GM12878 (cell line): Measurements from ENCODE around the gene EXOC4. TPM values are rescaled to one million over a fixed set of nuclear protein-coding genes. Genes with fewer than 3 reads are reported as not detected.
"Not testable (repeated sequence)": the region's sequence is repeated elsewhere in the genome, so short reads cannot be mapped to it uniquely, and the experiment has no call there.

Experiments
- ATAC-seq: fragments of 200-7000 bp; cut with Tn5 transposase; 3 replicates; pipeline ENCODE4 v1.9.1; 2020; ENCODE audit warnings: mild to moderate bottlenecking, moderate library complexity
- BruUV-seq: library from RNA; stranded (reverse); fragments of 400-500 nt; replicated peaks from 2 replicates; lab custom pipeline; 2021; lab: Mats Ljungman, UMichigan
- CTCF ChIA-PET: fragments of 300-600 bp; sonication (Branson Sonifier 250); formaldehyde crosslinking; extraction: SDS; loops from one replicate; lab custom pipeline; 2021; ENCODE audit warnings: inconsistent platforms; lab: Yijun Ruan, JAX
- POLR2A ChIA-PET: fragments of 350-600 bp; formaldehyde crosslinking; extraction: SDS; loops from one replicate; lab custom pipeline; 2021; ENCODE audit warnings: inconsistent platforms; lab: Charles Lee
- RAD21 ChIA-PET: fragments of 300-600 bp; sonication (Branson Sonifier 250); formaldehyde crosslinking; loops from one replicate; lab custom pipeline; 2023; ENCODE audit warnings: antibody characterized with exemption; ENCODE audit not compliant: unreplicated experiment; lab: Charles Lee
- SMC1A ChIA-PET: fragments of 300-600 bp; sonication (Branson Sonifier 250); formaldehyde crosslinking; loops from one replicate; lab custom pipeline; 2023; ENCODE audit not compliant: unreplicated experiment, uncharacterized antibody; lab: Charles Lee
- DNase-seq: peaks from one replicate; pipeline ENCODE4 v3.0.0-alpha.2; 2011; ENCODE audit warnings: low read depth, low spot score
- FAIRE-seq: peaks from 3 replicates; lab custom pipeline; 2011; peaks lifted over from hg19 to GRCh38; lab: Jason Lieb, UNC
- H2AFZ ChIP-seq: 2 replicates; pipeline ENCODE4 v1.6.0; 2011; ENCODE audit warnings: low read depth, low read length, control low read depth; ENCODE audit not compliant: control insufficient read depth
- H3K27ac ChIP-seq: 2 replicates; pipeline ENCODE4 v1.5.1; 2011; ENCODE audit warnings: control low read depth; ENCODE audit not compliant: control insufficient read depth, insufficient read depth
- H3K27me3 ChIP-seq, 2 experiments: replicated peaks in 1 of 2; 2 replicates each; pipeline versions ENCODE4 v1.6.0 to v1.6.1; 2011; ENCODE audit warnings: low read length in 1 of 2; ENCODE audit not compliant: control insufficient read depth in 2 of 2, insufficient read depth in 2 of 2
- H3K36me3 ChIP-seq, 2 experiments: 2 replicates each; pipeline ENCODE4 v1.5.1; 2011; ENCODE audit warnings: low read length in 1 of 2; ENCODE audit not compliant: control insufficient read depth in 2 of 2, insufficient read depth in 2 of 2
- H3K4me1 ChIP-seq: 2 replicates; pipeline ENCODE4 v1.6.1; 2011; ENCODE audit warnings: mild to moderate bottlenecking, low read length, moderate library complexity, mixed read lengths; ENCODE audit not compliant: control insufficient read depth, insufficient read depth
- H3K4me2 ChIP-seq: 2 replicates; pipeline ENCODE4 v1.6.0; 2011; ENCODE audit warnings: control low read depth; ENCODE audit not compliant: control insufficient read depth, insufficient read depth
- H3K4me3 ChIP-seq: fragments of 200-600 bp; sonication (generic); 2 replicates; pipeline ENCODE4 v1.5.1; 2016
- H3K79me2 ChIP-seq: 2 replicates; pipeline ENCODE4 v1.6.0; 2011; ENCODE audit warnings: low read length; ENCODE audit not compliant: control insufficient read depth, insufficient read depth
- H3K9ac ChIP-seq: 2 replicates; pipeline ENCODE4 v1.8.0; 2011; ENCODE audit warnings: low read length, control low read depth, mixed read lengths; ENCODE audit not compliant: control insufficient read depth, insufficient read depth
- H3K9me3 ChIP-seq: replicated peaks from 3 replicates; pipeline ENCODE4 v1.5.1; 2011; ENCODE audit warnings: mild to moderate bottlenecking, low read length; ENCODE audit not compliant: control insufficient read depth, insufficient read depth
- H4K20me1 ChIP-seq: 2 replicates; pipeline ENCODE4 v1.6.0; 2011; ENCODE audit not compliant: control insufficient read depth, insufficient read depth
- BCLAF1 ChIP-seq: fragments of 450-650 bp; IDR thresholded peaks from 2 replicates; pipeline ENCODE4 v1.6.1; 2017; ENCODE audit warnings: antibody characterized with exemption, mild to moderate bottlenecking, moderate library complexity
- EP300 ChIP-seq, 2 experiments: fragments of 150-350 bp in 1 of 2; IDR thresholded peaks; 2 replicates each; pipeline ENCODE4 v1.6.1; 2011 to 2012; ENCODE audit warnings: low read depth in 2 of 2, low read length in 2 of 2, borderline replicate concordance in 1 of 2, improper control_type of control experiment in 1 of 2, inconsistent platforms in 1 of 2; ENCODE audit not compliant: control insufficient read depth in 1 of 2
- FOS ChIP-seq: IDR thresholded peaks from 3 replicates; pipeline ENCODE4 v1.6.1; 2011; ENCODE audit warnings: borderline replicate concordance; ENCODE audit not compliant: insufficient read length; ENCODE audit errors: extremely low read depth
- KLF5 ChIP-seq: fragments of 450-650 bp; IDR thresholded peaks from 2 replicates; pipeline ENCODE4 v1.6.1; 2014; ENCODE audit warnings: mild to moderate bottlenecking; ENCODE audit not compliant: partially characterized antibody
- MEF2B ChIP-seq: fragments of 450-650 bp; IDR thresholded peaks from 2 replicates; pipeline ENCODE4 v1.6.1; 2018; ENCODE audit warnings: mild to moderate bottlenecking, moderate library complexity; ENCODE audit not compliant: partially characterized antibody, poor library complexity, severe bottlenecking
- MLLT1 ChIP-seq: fragments of 450-650 bp; IDR thresholded peaks from 2 replicates; pipeline ENCODE4 v1.6.1; 2016; ENCODE audit warnings: mild to moderate bottlenecking
- PML ChIP-seq: IDR thresholded peaks from 2 replicates; pipeline ENCODE4 v1.6.1; 2012; ENCODE audit warnings: low read length, inconsistent platforms
- RFX5 ChIP-seq: IDR thresholded peaks from 2 replicates; pipeline ENCODE4 v1.6.1; 2011; ENCODE audit warnings: low read depth, low read length, improper control_type of control experiment
- SMC3 ChIP-seq: IDR thresholded peaks from 2 replicates; pipeline ENCODE4 v1.6.1; 2011; ENCODE audit warnings: low read length, improper control_type of control experiment, borderline replicate concordance
- SPI1 ChIP-seq: IDR thresholded peaks from 2 replicates; pipeline ENCODE4 v1.6.1; 2011; ENCODE audit warnings: low read depth, mild to moderate bottlenecking, low read length, moderate library complexity, borderline replicate concordance; ENCODE audit not compliant: insufficient read depth
- YY1 ChIP-seq: IDR thresholded peaks from 2 replicates; pipeline ENCODE4 v1.6.1; 2011; ENCODE audit warnings: low read depth, mild to moderate bottlenecking, low read length
- ZBED1 ChIP-seq: IDR thresholded peaks from 2 replicates; pipeline ENCODE4 v1.6.1; 2016; ENCODE audit warnings: borderline replicate concordance
- ZNF622 ChIP-seq: fragments of 450-650 bp; IDR thresholded peaks from 2 replicates; pipeline ENCODE4 v1.6.1; 2017; ENCODE audit warnings: mild to moderate bottlenecking, inconsistent platforms
- WGBS: methylation state at CpG from one replicate; pipeline ENCODE4 v1.1.6; 2016; ENCODE audit warnings: low lambda C conversion rate; ENCODE audit not compliant: insufficient replicate concordance, insufficient coverage; ENCODE audit errors: missing lambda C conversion rate; 5-methylcytosine and 5-hydroxymethylcytosine counted together
- in situ Hi-C: fragments of 300-500 bp; cut with MboI; formaldehyde crosslinking; loops from 9 replicates; pipeline ENCODE4 v1.14.3; 2018; ENCODE audit warnings: mixed read lengths
- intact Hi-C: fragments of 100-400 bp; cut with micrococcal nuclease; formaldehyde crosslinking; loops from one replicate; pipeline ENCODE4 v1.14.2; 2022; ENCODE audit not compliant: unreplicated experiment
- polyA plus RNA-seq, 11 experiments: library from polyadenylated mRNA; depleted of rRNA in 4 of 11; unstranded in 6 of 11; stranded (reverse) in 5 of 11; fragments of >200 nt; fragmentation: Nextera tagmentation in 4 of 11; fragmentation: Illumina TruSeq in 1 of 11; extraction: Ambion mirVana in 4 of 11; extraction: Trizol in 1 of 11; gene quantifications; 1 replicate in 1 of 11; 2 replicates in 10 of 11; pipeline versions ENCODE4 v1.2.1 to v1.2.3, GENCODE V29; 2011 to 2016; ENCODE audit warnings: inconsistent platforms in 2 of 11, missing spikeins in 2 of 11, low read depth in 1 of 11
- total RNA-seq, 4 experiments: library from RNA; depleted of rRNA in 3 of 4; stranded (reverse); fragments of >200 nt in 3 of 4; fragmentation: Illumina TruSeq in 1 of 4; extraction: Trizol in 1 of 4; gene quantifications; 2 replicates each; pipeline versions ENCODE4 v1.2.1 to v1.2.3, GENCODE V29; 2013 to 2021

EXOC4 gene
- total and polyA plus RNA-seq, 10 of the 15 experiments (the other 5 are each of a cell fraction or from before 2014, with no cell fraction given): 13.2 to 44.5 (median 29.6) TPM

- TF ChIP-seq FOS (no peak), SPI1 (no peak), ZBED1 (no peak), KLF5 (no peak), SMC3 (no peak), YY1 (no peak)
These were observed 390.0 kb downstream of the EXOC4 start (continued) for GRCh38 chr7:133642907-133643306.

- SMC1A ChIA-PET, H2AFZ ChIP-seq, in situ Hi-C loops, H3K9ac ChIP-seq, ATAC-seq, POLR2A ChIA-PET, BruUV-seq, H3K27me3 ChIP-seq, H3K36me3 ChIP-seq, H3K79me2 ChIP-seq, H3K9me3 ChIP-seq, H3K4me3 ChIP-seq, H4K20me1 ChIP-seq, H3K4me1 ChIP-seq, DNase-seq, H3K4me2 ChIP-seq, RAD21 ChIA-PET, CTCF ChIA-PET, intact Hi-C loops, FAIRE-seq, H3K27ac ChIP-seq: not testable (repeated sequence)
- 64% methylated on average over 5 of the region's 5 CpGs for WGBS
These were observed 390.8 kb downstream of the EXOC4 start for GRCh38 chr7:133643652-133644051.

GRCh38 chr7:133645884-133646391 lies 393.1 kb downstream of the EXOC4 start:
- no peak for DNase-seq
- ATAC-seq: no peak
- ChIA-PET CTCF (no interaction called here), RAD21 (no interaction called here), SMC1A (no interaction called here), POLR2A (no interaction called here)
- H2AFZ ChIP-seq: no peak overlapping the region
- WGBS: 53% methylated on average over 2 of the region's 2 CpGs
- H3K4me2 ChIP-seq: no peak overlapping the region
- no peak overlapping the region for H3K4me3 ChIP-seq
- H3K9ac ChIP-seq: no peak overlapping the region
- FAIRE-seq: no peak
- H3K27me3 ChIP-seq: no peaks in the 10 kb centered on the region
- in situ Hi-C loops: no loop called here
- intact Hi-C loops: no loop called here
- no peaks in the 10 kb centered on the region for H4K20me1 ChIP-seq
- no TSS peak for BruUV-seq
- no peak overlapping the region for H3K27ac ChIP-seq
- H3K4me1 ChIP-seq: no peaks in the 10 kb centered on the region
- H3K9me3 ChIP-seq: no peaks in the 10 kb centered on the region
- H3K79me2 ChIP-seq: no peaks in the 10 kb centered on the region
- H3K36me3 ChIP-seq: no peaks in the 10 kb centered on the region
- TF ChIP-seq PML: no peak
- no peak for TF ChIP-seq MEF2B
- no peak for TF ChIP-seq MLLT1
- TF ChIP-seq EP300 (IDR thresholded peaks at IDR 0.05; ENCODE audit: borderline replicate concordance in 1 of 2, control insufficient read depth in 1 of 2, low read depth in 2 of 2, low read length in 2 of 2): no peak
- no peak for TF ChIP-seq BCLAF1
- no peak for TF ChIP-seq ZNF622
- TF ChIP-seq RFX5: no peak
